Endothelial cell of umbilical vein (primary cell): ENCODE measurements around the gene SEZ6L2. TPM values are rescaled to one million over a fixed set of nuclear protein-coding genes. Genes with fewer than 3 reads are reported as not detected.

Experiments
- BruUV-seq: library from RNA; stranded (reverse); fragments of 400-500 nt; replicated peaks from 2 replicates; lab custom pipeline; 2021; lab: Mats Ljungman, UMichigan
- CTCF ChIA-PET: fragments of 300-600, 350-600 bp; sonication (Branson Sonifier 250); formaldehyde crosslinking; loops from one replicate; lab custom pipeline; 2021; ENCODE audit warnings: antibody characterized with exemption, inconsistent platforms; lab: Charles Lee
- POLR2A ChIA-PET: fragments of 300-600, 350-600 bp; sonication (Branson Sonifier 250); formaldehyde crosslinking; loops from one replicate; lab custom pipeline; 2021; ENCODE audit warnings: antibody characterized with exemption, inconsistent platforms; lab: Charles Lee
- DNase-seq: peaks from one replicate; pipeline ENCODE4 v3.0.0-alpha.2; 2011; ENCODE audit warnings: low read depth, low spot score
- FAIRE-seq: peaks from 2 replicates; lab custom pipeline; 2011; peaks lifted over from hg19 to GRCh38; lab: Jason Lieb, UNC
- H2AFZ ChIP-seq: 2 replicates; pipeline ENCODE4 v1.6.0; 2012; ENCODE audit warnings: low read depth, low read length, control low read depth, inconsistent platforms
- H3K27ac ChIP-seq: 2 replicates; pipeline ENCODE4 v1.5.1; 2011; ENCODE audit warnings: low read depth, mild to moderate bottlenecking, control low read depth, low read length, moderate library complexity; ENCODE audit not compliant: insufficient read depth
- H3K27me3 ChIP-seq, 2 experiments: 2 replicates each; pipeline versions ENCODE4 v1.6.0 to v1.6.1; 2011; ENCODE audit warnings: low read length in 2 of 2, mixed read lengths in 1 of 2; ENCODE audit not compliant: control insufficient read depth in 2 of 2, insufficient read depth in 2 of 2
- H3K36me3 ChIP-seq, 2 experiments: 2 replicates in 1 of 2; 3 replicates in 1 of 2; pipeline ENCODE4 v1.5.1; 2011; ENCODE audit warnings: low read length in 2 of 2, mild to moderate bottlenecking in 1 of 2, moderate library complexity in 1 of 2; ENCODE audit not compliant: control insufficient read depth in 2 of 2, insufficient read depth in 2 of 2; ENCODE audit errors: extremely low read depth in 1 of 2
- H3K4me1 ChIP-seq: 3 replicates; pipeline ENCODE4 v1.5.1; 2011; ENCODE audit warnings: mild to moderate bottlenecking, low read length; ENCODE audit not compliant: control insufficient read depth, insufficient read depth; ENCODE audit errors: extremely low read depth
- H3K4me2 ChIP-seq: 2 replicates; pipeline ENCODE4 v1.6.1; 2011; ENCODE audit warnings: low read length, control low read depth, mixed read lengths; ENCODE audit not compliant: insufficient read depth
- H3K4me3 ChIP-seq, 3 experiments: fragments of 200-600 bp in 1 of 3; sonication (generic), shearing (Covaris generic) in 1 of 3; replicated peaks in 1 of 3; 2 replicates each; pipeline ENCODE4 v1.5.1; 2011 to 2016; ENCODE audit warnings: control low read depth in 3 of 3, low read length in 3 of 3, mild to moderate bottlenecking in 2 of 3, inconsistent platforms in 1 of 3, low read depth in 1 of 3, moderate library complexity in 1 of 3; ENCODE audit not compliant: insufficient read depth in 1 of 3
- H3K79me2 ChIP-seq: 2 replicates; pipeline ENCODE4 v1.6.0; 2012; ENCODE audit warnings: low read length, inconsistent platforms; ENCODE audit not compliant: control insufficient read depth, insufficient read depth
- H3K9ac ChIP-seq: replicated peaks from 2 replicates; pipeline ENCODE3; 2011; ENCODE audit warnings: low read length, control low read depth; ENCODE audit not compliant: insufficient read depth; ENCODE audit errors: extremely low read depth
- H3K9me1 ChIP-seq: replicated peaks from 3 replicates; pipeline ENCODE4 v1.6.0; 2011; ENCODE audit warnings: mild to moderate bottlenecking, low read length; ENCODE audit not compliant: control insufficient read depth, insufficient read depth; ENCODE audit errors: extremely low read depth
- H3K9me3 ChIP-seq: replicated peaks from 2 replicates; pipeline ENCODE4 v1.5.1; 2012; ENCODE audit warnings: low read length, inconsistent platforms; ENCODE audit not compliant: control insufficient read depth, insufficient read depth
- H4K20me1 ChIP-seq: replicated peaks from 2 replicates; pipeline ENCODE3; 2011; ENCODE audit warnings: mild to moderate bottlenecking, low read length; ENCODE audit not compliant: control insufficient read depth, insufficient read depth; ENCODE audit errors: extremely low read depth
- CTCF ChIP-seq, 2 donors: IDR thresholded peaks; 1 replicate in 1 of 2; 2 replicates in 1 of 2; pipeline ENCODE4 v1.5.1; 2011; ENCODE audit warnings: low read length in 2 of 2, mild to moderate bottlenecking in 2 of 2, moderate library complexity in 2 of 2, control low read depth in 1 of 2, inconsistent platforms in 1 of 2, low read depth in 1 of 2; ENCODE audit not compliant: insufficient read depth in 1 of 2; ENCODE audit errors: extremely low read depth in 1 of 2
- EZH2 ChIP-seq: IDR thresholded peaks from 2 replicates; pipeline ENCODE4 v1.6.1; 2012; ENCODE audit warnings: borderline replicate concordance, low read depth, mild to moderate bottlenecking, moderate library complexity, low read length, inconsistent platforms; ENCODE audit not compliant: severe bottlenecking
- GATA2 ChIP-seq: IDR thresholded peaks from 2 replicates; pipeline ENCODE4 v1.7.0; 2011; ENCODE audit warnings: low read depth, mild to moderate bottlenecking, moderate library complexity, mixed read lengths, low read length; ENCODE audit not compliant: insufficient read length, insufficient read depth
- JUN ChIP-seq: IDR thresholded peaks from 2 replicates; pipeline ENCODE4 v1.6.1; 2011; ENCODE audit warnings: borderline replicate concordance, low read depth; ENCODE audit not compliant: insufficient read length, insufficient read depth
- MAX ChIP-seq: IDR thresholded peaks from 2 replicates; pipeline ENCODE4 v1.6.1; 2011; ENCODE audit not compliant: insufficient read depth, insufficient read length
- MYC ChIP-seq: IDR thresholded peaks from one replicate; pipeline ENCODE4 v1.6.1; 2011; ENCODE audit warnings: mild to moderate bottlenecking, low read depth, low read length
- POLR2A ChIP-seq: IDR thresholded peaks from 2 replicates; pipeline ENCODE4 v1.6.1; 2012; ENCODE audit warnings: low read depth, mild to moderate bottlenecking, control low read depth, low read length
- POLR2AphosphoS5 ChIP-seq: IDR thresholded peaks from 2 replicates; pipeline ENCODE4 v1.6.1; 2012; ENCODE audit warnings: low read depth, mild to moderate bottlenecking, control low read depth, low read length, moderate library complexity; ENCODE audit not compliant: insufficient read depth
- dilution Hi-C: fragments of 300-500 bp; cut with MboI; formaldehyde crosslinking; loops from one replicate; pipeline ENCODE4 v1.15.0; 2019; ENCODE audit warnings: low sequenced_read_pairs; ENCODE audit not compliant: extremely low pct_ligation_motif_present
- intact Hi-C: fragments of 100-400 bp; cut with micrococcal nuclease; formaldehyde crosslinking; loops from one replicate; pipeline ENCODE4 v1.10.0; 2022
- polyA plus RNA-seq, 4 experiments: library from polyadenylated mRNA; depleted of rRNA in 3 of 4; stranded (reverse) in 3 of 4; unstranded in 1 of 4; fragments of >200 nt; gene quantifications; 2 replicates each; pipeline versions ENCODE4 v1.2.1 to v1.2.3, GENCODE V29; 2011 to 2012; ENCODE audit warnings: missing spikeins in 1 of 4
- total RNA-seq: library from RNA; stranded (reverse); gene quantifications from 2 replicates; pipeline ENCODE4 v1.2.3, GENCODE V29; 2021

The SEZ6L2 gene
- total and polyA plus RNA-seq, 2 donors (not counting 3 experiments of a cell fraction or from before 2014, with no cell fraction given) = 2.4 to 4.5 TPM

GRCh38 chr16:29878172-29878571, 21.2 kb downstream of the SEZ6L2 start:
- H3K79me2 ChIP-seq = no peaks in the 10 kb centered on the region
- H3K4me1 ChIP-seq = no peaks in the 10 kb centered on the region
- no peaks in the 10 kb centered on the region for H3K36me3 ChIP-seq
- TF ChIP-seq JUN (no peak), POLR2AphosphoS5 (no peak), MAX (no peak), MYC (no peak), CTCF (IDR thresholded peaks at IDR 0.05; ENCODE audit: extremely low read depth in 1 of 2, insufficient read depth in 1 of 2, low read depth in 1 of 2, low read length in 2 of 2) (no peak), EZH2 (no peak), POLR2A (no peak), GATA2 (no peak)
- POLR2A ChIA-PET = no interaction called here
- dilution Hi-C loops = no loop called here
- H3K9me3 ChIP-seq = no peaks in the 10 kb centered on the region
- no peaks in the 10 kb centered on the region for H3K9me1 ChIP-seq
- no peak overlapping the region for H3K4me3 ChIP-seq
- no peak overlapping the region for H3K4me2 ChIP-seq
- peaks cover 14 to 16% of the 10 kb centered on the region in 2 experiments for H3K27me3 ChIP-seq
- FAIRE-seq (no peak), DNase-seq (no peak)
- intact Hi-C loops = no loop called here
- no TSS peak for BruUV-seq
- H3K9ac ChIP-seq = no peak overlapping the region
- CTCF ChIA-PET = interaction anchor here (2.2 kb wide), 1 partner anchor 30 kb away, joined by 9 read pairs; no protein-coding TSS in a partner anchor
- H3K27ac ChIP-seq = no peak overlapping the region
- H2AFZ ChIP-seq = no peak overlapping the region
- no peaks in the 10 kb centered on the region for H4K20me1 ChIP-seq
